SK-N-SH (cell line): Measurements from ENCODE around the gene IMPDH1.

Experiments used
- NFIC ChIP-seq: IDR thresholded peaks from 2 replicates; pipeline ENCODE4 v1.4.0; 2012; ENCODE audit warnings: borderline replicate concordance
- POLR2AphosphoS5 ChIP-seq: IDR thresholded peaks from 2 replicates; pipeline ENCODE4 v1.6.1; 2012; ENCODE audit warnings: low read depth, low read length
- RAD21 ChIP-seq: IDR thresholded peaks from 2 replicates; pipeline ENCODE4 v1.6.1; 2012; ENCODE audit warnings: mild to moderate bottlenecking, low read length
- SIN3A ChIP-seq: IDR thresholded peaks from 2 replicates; pipeline ENCODE4 v1.6.1; 2012; ENCODE audit warnings: low read depth, mild to moderate bottlenecking, low read length, moderate library complexity, borderline replicate concordance
- TF ChIP-seq, protein P1 (sequence below): IDR thresholded peaks from 2 replicates; pipeline ENCODE4; 2012

DNA sequence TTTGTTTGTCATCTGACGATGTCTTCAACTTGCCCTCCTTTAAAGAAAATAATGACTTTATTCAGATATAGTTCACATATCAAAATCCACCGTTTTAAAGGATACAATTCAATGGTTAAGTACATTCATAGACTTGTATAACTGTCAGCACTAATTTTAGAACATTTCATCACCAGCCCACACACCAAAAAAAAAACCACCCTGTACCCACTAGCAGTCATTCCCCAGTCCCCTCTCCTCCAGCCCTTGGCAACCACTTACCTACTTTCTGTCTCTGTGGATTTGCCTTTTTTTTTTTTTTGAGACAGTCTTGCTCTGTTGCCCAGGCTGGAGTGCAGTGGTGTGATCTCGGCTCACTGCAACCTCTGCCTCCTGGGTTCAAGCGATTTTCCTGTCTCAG is 40.6 kb upstream of the IMPDH1 start:
- TF ChIP-seq RAD21, result no peak
- TF ChIP-seq POLR2AphosphoS5, result no peak
- TF ChIP-seq, protein P1, sequence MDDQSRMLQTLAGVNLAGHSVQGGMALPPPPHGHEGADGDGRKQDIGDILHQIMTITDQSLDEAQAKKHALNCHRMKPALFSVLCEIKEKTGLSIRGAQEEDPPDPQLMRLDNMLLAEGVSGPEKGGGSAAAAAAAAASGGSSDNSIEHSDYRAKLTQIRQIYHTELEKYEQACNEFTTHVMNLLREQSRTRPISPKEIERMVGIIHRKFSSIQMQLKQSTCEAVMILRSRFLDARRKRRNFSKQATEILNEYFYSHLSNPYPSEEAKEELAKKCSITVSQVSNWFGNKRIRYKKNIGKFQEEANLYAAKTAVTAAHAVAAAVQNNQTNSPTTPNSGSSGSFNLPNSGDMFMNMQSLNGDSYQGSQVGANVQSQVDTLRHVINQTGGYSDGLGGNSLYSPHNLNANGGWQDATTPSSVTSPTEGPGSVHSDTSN, result no peak
- no peak for TF ChIP-seq SIN3A
- TF ChIP-seq NFIC, result no peak
